ENCODE measurements around the gene ADK.

Gene ADK

DNA sequence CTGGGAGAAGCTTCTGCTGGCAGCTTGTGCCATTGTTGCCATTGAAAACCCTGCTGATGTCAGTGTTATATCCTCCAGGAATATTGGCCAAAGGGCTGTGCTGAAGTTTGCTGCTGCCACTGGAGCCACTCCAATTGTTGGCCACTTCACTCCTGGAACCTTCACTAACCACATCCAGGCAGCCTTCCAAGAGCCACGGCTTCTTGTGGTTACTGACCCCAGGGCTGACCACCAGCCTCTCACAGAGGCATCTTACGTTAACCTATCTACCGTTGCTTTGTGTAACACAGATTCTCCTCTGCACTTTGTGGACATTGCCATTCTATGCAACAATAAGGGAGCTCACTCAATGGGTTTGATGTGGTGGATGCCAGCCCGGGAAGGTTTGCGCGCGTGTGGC lies 220.7 kb downstream of the ADK start:
- DNase-seq: no peak

- no peak for DNase-seq
Measured at GRCh38 chr10:74373059-74373458, 222.0 kb downstream of the ADK start.

DNA sequence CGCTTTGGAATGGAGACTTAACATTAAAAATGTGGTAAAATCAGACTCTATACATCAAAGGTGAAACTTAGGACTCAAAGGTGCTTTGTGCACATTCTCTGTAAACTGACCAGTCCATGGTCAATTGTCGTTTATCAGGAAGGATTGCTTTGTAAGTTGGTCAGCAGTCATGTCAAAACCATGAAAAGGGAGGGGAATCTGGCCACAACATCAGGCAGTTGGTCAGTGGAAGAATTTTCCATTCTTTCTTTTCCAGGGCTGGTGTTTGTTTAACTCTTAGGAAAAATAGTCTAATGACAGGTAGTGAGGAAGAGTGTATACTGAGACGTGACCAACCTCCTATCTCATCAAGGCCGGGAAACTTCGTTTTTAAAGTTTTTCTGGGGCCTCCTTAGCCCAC lies 226.5 kb downstream of the ADK start:
- DNase-seq: no peak

DNA sequence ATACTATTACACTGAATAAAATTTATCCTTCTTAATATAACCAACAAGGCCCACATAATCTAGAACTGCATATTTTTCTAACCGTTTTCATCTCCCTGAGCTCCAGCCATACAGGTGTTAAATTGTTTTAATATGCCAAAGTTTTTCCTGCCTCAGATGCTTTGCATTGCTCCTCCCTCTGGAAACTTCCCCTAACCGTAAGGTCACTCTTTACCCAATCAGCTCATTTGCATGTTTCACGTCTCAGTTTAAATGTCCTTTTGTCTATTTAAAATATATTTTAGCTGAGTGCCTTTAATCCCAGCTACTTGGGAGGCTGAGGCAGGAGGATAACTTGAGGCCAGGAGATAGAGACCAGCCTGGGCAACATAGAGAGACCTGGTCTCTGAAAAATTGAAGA lies 228.5 kb downstream of the ADK start:
- DNase-seq: no peak

DNA sequence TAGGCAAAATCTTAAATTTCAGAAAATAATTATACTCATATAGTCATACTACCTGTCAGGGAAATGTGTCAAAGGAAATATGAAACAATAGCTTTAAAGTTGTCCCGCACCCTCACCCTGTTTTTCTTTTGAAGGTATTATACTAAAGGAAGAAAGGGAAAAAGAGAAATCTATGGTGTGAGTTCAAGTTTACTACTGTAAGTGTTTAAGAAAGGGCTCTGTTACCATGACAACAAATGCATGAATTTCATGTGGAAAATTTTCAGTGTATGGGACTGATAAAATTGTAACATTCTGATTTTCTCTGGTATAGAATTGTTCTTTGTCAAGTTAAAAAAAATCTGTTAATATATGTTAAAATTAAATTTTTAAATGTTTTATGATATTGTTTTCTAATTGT lies 229.8 kb downstream of the ADK start:
- DNase-seq: no peak

- no peak for DNase-seq
Measured at GRCh38 chr10:74381291-74381853, 230.4 kb downstream of the ADK start.

DNA sequence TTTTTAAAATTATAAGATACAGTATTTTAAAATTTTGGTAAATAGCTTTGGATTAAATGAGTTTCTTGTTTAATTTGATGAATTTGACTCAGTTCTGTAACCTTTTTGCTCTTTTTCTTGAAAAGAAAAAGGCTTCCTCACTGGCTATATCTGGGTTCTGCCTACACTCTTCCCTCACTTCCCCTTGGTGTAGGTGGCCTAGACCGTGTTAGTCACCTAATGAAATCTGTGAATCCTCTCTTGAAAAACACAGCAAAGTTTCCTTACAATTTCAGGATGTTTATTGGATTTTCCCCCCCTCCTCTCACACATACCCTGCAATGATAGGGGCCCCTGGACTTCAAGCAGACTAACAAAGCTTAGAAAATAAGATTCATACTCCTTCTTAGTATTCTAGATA lies 231.6 kb downstream of the ADK start:
- DNase-seq: no peak

DNA sequence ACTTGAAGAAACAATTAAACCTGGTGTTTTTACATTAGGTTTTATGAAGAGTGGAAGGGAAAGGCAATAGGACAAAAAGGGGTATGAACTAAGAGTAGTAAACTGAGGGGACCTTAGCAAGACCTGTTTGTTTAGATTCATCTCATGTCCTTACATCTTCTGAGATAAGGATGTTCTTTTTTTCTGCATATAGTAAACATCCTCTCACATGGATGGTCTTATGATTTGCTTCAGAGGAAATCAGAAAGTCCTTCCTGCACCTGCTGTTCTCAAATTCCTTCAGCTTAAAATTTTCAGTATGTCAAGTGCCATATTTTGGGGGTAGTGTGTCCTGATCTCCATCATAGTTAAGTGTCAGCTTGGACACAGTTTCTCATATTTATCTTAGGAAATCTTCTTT lies 232.6 kb downstream of the ADK start:
- DNase-seq: no peak

GRCh38 chr10:74384615-74385183 lies 233.7 kb downstream of the ADK start:
- DNase-seq: no peak

DNA sequence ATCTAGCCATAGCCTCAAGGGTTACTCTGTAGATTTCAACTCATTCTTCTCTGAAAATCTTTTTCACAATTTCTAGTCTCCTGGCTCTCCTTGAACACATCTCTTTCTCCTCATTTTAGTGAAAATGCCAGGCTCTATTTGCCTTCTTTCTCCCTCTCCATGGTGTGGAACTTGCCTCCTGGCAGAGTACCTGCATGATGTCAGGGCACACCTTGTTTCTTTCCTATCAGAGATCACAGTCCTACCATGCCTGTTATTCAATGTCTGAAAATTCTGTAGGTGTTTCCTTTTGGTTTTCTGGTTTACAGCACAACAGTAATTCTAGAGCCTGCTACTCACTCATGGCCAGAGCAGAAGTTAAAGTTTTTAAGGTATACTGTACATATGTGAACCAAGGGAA lies 237.8 kb downstream of the ADK start:
- no peak for DNase-seq

- no peak for DNase-seq
Measured at GRCh38 chr10:74391786-74392185, 240.8 kb downstream of the ADK start.

GRCh38 chr10:74394416-74394969 lies 243.5 kb downstream of the ADK start:
- DNase-seq: no peak

DNA sequence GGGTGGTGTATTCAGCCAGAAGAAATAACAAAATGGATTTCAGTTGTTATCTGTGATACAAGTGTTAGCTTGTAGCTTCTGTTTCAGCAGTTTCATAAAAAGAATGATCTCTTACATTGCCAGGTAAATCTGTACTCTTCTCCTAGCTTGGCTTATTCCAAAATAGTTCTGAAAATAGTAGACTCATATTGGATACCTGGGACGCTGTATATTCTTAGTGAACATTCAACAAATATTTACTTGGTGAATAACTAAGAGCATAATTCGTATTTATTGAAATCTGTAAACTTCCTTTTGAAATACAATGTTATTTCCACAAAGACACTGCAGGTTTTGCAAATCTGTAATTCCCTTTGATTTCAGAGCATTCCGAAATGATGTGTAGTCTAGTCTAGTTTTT lies 249.2 kb downstream of the ADK start:
- DNase-seq: no peak

- no peak for DNase-seq
Measured at GRCh38 chr10:74406006-74406405, 255.0 kb downstream of the ADK start.

DNA sequence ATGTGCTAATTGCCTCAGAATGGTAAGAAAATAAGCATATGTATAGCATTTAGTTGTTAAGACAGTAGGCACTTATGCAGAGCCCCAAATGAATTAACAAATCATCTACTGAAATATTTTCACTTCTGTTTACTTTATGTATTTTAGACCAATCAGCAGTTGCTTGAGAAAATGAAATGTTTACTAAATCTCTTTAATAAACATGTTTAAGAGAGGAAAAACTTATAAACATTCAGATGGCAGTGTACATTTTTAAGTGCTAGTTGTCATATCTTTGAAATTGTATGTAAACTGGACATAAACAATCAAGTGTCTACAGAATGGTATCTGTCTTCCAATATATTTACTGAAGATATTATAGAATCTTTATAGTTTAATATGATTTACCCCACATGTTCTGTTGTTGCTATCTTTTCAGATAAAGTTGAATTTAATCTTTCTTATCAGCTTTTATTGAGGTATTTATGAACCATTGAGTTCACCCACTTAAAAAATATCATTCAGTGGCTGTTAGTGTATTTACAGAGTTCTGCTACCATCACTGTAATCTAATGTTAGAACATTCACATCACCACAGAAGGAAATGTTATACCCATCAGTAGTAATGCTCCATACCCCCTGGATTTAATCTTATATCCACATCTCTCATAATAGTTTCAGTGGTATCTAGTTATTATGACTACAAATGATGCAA lies 264.3 kb downstream of the ADK start:
- no peak for DNase-seq

GRCh38 chr10:74417397-74417796 lies 266.4 kb downstream of the ADK start:
- no peak for DNase-seq

- no peak for DNase-seq
Measured at GRCh38 chr10:74418285-74418872, 267.4 kb downstream of the ADK start.

DNA sequence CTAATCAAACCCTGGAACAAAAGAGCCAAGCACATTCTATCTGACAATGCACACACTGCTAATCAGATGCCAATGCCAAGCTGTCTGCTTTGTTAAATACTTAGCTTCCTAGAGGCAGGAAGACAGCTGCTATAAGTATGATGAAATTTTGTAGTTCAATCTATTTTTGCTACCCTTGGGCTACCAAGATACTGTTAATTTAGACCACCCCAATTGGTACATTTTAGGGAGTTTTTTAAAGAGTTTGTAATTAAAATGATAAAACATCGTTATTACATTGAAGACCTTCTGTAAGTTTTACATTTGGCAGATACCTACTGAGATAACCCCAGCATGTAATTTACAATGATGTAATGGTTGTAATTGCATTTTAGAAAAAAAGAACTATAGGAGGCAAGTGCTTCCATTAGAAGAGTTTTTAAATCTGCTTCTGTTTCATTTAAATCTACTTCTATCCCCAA lies 268.5 kb downstream of the ADK start:
- no peak for DNase-seq

DNA sequence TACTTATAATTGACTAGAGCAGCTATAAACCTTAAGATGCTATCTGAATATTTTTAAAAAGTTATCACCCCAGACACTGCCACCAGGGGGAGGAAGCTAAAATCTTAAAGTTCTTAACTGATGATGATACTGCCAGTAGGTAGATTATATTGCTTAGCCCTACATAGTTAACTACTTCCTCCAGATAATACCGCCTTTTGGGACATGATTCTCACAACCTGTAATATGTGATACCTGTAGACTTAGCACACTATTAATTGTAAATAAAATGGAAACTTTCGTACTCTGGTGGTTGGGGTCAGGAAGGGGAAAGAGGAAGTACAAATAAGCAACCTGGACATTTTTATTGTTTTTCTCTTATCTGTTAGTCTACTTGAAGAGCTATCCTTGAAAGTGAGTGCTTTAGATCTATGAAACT lies 268.9 kb downstream of the ADK start:
- peak; percentile 53 for DNase-seq

DNA sequence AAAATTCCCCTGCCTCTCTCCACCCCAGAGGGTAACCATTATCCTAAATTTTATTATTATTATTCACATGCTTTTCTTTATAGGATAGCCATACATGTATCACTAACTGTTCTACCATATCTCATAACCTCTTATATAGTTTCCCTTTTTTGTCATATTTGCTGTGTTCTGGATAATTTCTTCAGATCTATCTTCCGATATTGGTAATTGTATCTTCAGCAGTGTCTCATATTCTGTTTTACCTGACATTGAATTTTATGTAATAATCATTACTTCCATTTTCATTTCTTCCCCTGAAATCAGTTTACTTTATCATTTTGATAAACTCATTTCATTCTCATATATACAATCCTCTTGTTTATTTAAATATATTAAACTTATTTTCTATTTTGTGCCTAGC lies 273.5 kb downstream of the ADK start:
- no peak for DNase-seq

- no peak for DNase-seq
Measured at GRCh38 chr10:74425456-74426001, 274.5 kb downstream of the ADK start.

DNA sequence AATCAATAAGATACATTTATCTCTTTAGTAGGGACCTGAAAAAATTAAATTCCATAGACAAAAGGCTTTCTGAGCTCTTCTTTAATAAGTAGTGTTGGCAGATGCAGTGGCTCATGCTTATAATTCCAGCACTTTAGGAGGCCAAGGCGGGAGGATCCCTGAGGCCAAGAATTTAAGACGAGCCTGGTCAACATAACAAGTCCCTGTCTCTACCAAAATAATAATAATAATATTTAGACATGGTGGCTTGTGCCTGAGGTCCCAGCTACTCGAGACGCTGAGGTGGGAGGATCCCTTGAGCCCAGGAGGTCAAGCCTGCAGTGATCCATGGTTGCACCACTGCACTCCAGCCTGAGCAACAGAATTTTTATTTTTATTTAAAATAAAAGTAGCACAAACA lies 280.8 kb downstream of the ADK start:
- DNase-seq: no peak

DNA sequence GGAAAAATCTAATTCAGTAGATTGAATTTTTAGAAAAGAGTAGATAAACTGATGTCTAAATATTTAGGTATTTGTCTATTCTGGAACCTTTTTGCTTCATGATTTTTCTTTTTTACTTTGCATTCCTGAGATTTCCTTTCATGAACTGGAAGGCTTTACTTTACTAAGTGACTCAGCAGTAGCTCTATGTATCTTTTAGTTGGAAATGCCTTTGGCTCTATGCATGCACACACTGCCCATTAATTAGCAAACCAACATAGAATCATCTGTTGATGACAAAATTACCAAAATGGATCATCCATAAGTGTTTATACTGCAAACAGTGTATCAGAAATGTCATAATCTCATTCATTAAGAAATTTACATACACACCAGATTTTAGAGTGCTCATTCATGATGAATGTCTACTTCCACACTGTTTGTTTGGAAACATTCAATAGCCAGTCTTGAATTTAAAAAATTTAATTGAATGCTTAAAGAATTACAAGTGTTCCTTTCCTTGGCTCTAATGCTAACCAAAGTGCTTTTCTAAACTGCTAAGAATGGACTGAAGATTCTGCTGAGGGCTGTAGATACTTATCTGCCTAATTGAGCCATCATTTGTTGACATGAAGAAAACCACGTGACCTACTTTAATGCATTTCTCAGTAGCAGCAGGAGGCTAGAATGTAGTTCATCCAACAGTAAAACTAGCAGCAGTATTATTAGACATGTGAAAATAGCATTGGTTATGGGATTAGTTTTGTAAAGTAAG lies 282.0 kb downstream of the ADK start:
- DNase-seq: peak; percentile 2
